Measurements from ENCODE around the gene FHL1.

FHL1 gene

GRCh38 chrX:136204571-136204970 is 57.2 kb downstream of the FHL1 start:
- WGBS, 2 experiments, result 67 to 85% methylated on average over 1 to 2 of the region's 2 CpGs
- no peaks in the 10 kb centered on the region for H3K36me3 ChIP-seq (ENCODE audit: control insufficient read depth, insufficient read depth, low read length)
- H3K27ac ChIP-seq (ENCODE audit: insufficient read depth, low read depth, low read length, poor library complexity, severe bottlenecking), result no peak overlapping the region
- no peaks in the 10 kb centered on the region for H3K27me3 ChIP-seq (ENCODE audit: control insufficient read depth, insufficient read depth, low read length, poor library complexity, severe bottlenecking)
- no peaks in the 10 kb centered on the region for H3K9me3 ChIP-seq (ENCODE audit: control insufficient read depth, low read length)
- H3K4me1 ChIP-seq (ENCODE audit: control insufficient read depth, insufficient read depth, low read length), result no peaks in the 10 kb centered on the region
- no peak overlapping the region for H3K4me3 ChIP-seq (ENCODE audit: insufficient read depth, low read depth, low read length)

DNA sequence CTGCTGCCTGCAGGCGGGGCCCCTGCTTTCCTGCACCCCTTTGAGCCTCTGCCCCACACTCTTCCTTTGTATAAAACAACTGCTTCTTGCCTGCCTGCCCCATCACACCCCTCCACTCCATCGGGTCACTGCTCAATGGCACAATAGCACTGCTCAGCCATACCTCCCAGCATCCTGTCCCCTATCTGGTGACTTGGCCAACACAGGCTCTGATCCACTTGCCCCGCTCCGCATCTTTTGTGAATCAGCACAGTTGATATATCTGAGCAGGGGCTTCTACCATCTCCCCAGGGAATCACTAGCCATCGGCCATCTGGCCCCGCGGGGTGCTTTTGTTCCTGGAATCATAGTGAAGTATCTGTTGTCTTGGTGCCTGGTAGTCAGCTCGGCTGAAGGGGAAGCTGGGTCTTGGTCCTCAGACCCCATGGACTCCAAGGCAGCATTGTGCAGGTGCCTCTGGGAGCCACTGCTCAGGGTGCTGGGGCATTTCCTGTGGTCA is 58.6 kb downstream of the FHL1 start:
- Histone ChIP-seq H3K4me1 (ENCODE audit: control insufficient read depth, insufficient read depth, low read length) (no peaks in the 10 kb centered on the region), H3K27me3 (ENCODE audit: control insufficient read depth, insufficient read depth, low read length, poor library complexity, severe bottlenecking) (no peaks in the 10 kb centered on the region), H3K4me3 (ENCODE audit: insufficient read depth, low read depth, low read length) (no peak overlapping the region), H3K36me3 (ENCODE audit: control insufficient read depth, insufficient read depth, low read length) (no peaks in the 10 kb centered on the region), H3K9me3 (ENCODE audit: control insufficient read depth, low read length) (no peaks in the 10 kb centered on the region), H3K27ac (ENCODE audit: insufficient read depth, low read depth, low read length, poor library complexity, severe bottlenecking) (no peak overlapping the region)
- WGBS, 2 experiments, result 56 to 62% methylated on average over 8 of the region's 8 CpGs

GRCh38 chrX:136206916-136207315 is 59.6 kb downstream of the FHL1 start:
- no peak overlapping the region for H3K4me3 ChIP-seq (ENCODE audit: insufficient read depth, low read depth, low read length)
- H3K4me1 ChIP-seq (ENCODE audit: control insufficient read depth, insufficient read depth, low read length), result no peaks in the 10 kb centered on the region
- no peaks in the 10 kb centered on the region for H3K9me3 ChIP-seq (ENCODE audit: control insufficient read depth, low read length)
- H3K36me3 ChIP-seq (ENCODE audit: control insufficient read depth, insufficient read depth, low read length), result no peaks in the 10 kb centered on the region
- H3K27ac ChIP-seq (ENCODE audit: insufficient read depth, low read depth, low read length, poor library complexity, severe bottlenecking), result no peak overlapping the region
- WGBS, 2 experiments, result 94 to 96% methylated on average over 3 to 5 of the region's 6 CpGs
- no peaks in the 10 kb centered on the region for H3K27me3 ChIP-seq (ENCODE audit: control insufficient read depth, insufficient read depth, low read length, poor library complexity, severe bottlenecking)

DNA sequence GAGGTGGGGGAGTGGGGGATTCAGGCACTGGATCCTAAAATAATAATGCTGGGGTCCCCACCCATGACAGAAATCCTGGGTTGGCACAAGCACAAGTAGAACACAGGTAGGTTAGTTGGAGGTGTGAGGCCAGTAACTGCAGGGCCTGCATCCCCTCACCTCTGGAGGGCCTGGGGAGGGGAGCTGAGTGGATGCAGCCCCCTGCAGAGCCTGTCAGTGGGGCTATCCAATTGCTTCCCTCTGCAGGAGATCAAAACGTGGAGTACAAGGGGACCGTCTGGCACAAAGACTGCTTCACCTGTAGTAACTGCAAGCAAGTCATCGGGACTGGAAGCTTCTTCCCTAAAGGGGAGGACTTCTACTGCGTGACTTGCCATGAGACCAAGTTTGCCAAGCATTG is 60.2 kb downstream of the FHL1 start:
- Histone ChIP-seq H3K27me3 (ENCODE audit: control insufficient read depth, insufficient read depth, low read length, poor library complexity, severe bottlenecking) (no peaks in the 10 kb centered on the region), H3K4me3 (ENCODE audit: insufficient read depth, low read depth, low read length) (no peak overlapping the region), H3K9me3 (ENCODE audit: control insufficient read depth, low read length) (no peaks in the 10 kb centered on the region), H3K36me3 (ENCODE audit: control insufficient read depth, insufficient read depth, low read length) (no peaks in the 10 kb centered on the region), H3K27ac (ENCODE audit: insufficient read depth, low read depth, low read length, poor library complexity, severe bottlenecking) (no peak overlapping the region), H3K4me1 (ENCODE audit: control insufficient read depth, insufficient read depth, low read length) (peaks cover 2% of the 10 kb centered on the region)
- WGBS, 2 experiments, result 77 to 78% methylated on average over 4 of the region's 4 CpGs

DNA sequence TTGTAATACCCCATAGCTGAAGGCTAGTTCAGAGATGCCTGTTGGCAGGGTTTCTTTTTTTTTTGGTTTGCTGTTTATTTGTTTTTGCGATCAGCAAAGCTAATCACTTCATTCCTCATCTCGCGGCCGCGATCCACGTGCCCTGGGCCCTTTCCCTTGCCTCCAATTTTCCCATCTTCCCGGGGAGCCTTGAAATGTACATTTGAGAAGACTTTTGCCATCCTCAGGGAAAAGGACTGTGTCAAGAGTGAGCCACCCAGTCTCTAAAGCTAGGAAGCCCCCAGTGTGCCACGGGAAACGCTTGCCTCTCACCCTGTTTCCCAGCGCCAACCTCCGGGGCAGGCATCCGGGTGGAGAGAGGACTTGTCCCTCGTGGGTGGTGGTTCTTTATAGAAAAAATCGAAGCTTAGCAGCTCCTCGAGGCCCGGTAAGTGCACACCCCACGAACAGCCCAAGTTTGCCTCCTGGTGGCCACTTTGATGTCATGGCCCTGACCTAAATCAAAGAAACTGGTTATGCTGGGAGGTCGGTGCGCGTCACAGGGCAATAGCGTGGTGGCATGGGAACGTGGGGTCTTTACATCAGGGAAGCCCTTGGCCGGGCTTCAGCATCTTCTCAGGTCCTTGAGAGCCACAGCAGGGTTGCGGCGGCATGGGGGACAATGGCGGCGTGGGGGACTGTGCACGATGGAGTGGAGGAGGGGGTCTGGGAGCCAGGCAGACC is 61.8 kb downstream of the FHL1 start:
- H3K27ac ChIP-seq (ENCODE audit: insufficient read depth, low read depth, low read length, poor library complexity, severe bottlenecking), result no peak overlapping the region
- WGBS, 2 experiments, result 74 to 76% methylated on average over 23 to 28 of the region's 28 CpGs
- no peaks in the 10 kb centered on the region for H3K27me3 ChIP-seq (ENCODE audit: control insufficient read depth, insufficient read depth, low read length, poor library complexity, severe bottlenecking)
- no peak overlapping the region for H3K4me3 ChIP-seq (ENCODE audit: insufficient read depth, low read depth, low read length)
- peaks cover 3% of the 10 kb centered on the region for H3K4me1 ChIP-seq (ENCODE audit: control insufficient read depth, insufficient read depth, low read length)
- H3K36me3 ChIP-seq (ENCODE audit: control insufficient read depth, insufficient read depth, low read length), result no peaks in the 10 kb centered on the region
- H3K9me3 ChIP-seq (ENCODE audit: control insufficient read depth, low read length), result no peaks in the 10 kb centered on the region

DNA sequence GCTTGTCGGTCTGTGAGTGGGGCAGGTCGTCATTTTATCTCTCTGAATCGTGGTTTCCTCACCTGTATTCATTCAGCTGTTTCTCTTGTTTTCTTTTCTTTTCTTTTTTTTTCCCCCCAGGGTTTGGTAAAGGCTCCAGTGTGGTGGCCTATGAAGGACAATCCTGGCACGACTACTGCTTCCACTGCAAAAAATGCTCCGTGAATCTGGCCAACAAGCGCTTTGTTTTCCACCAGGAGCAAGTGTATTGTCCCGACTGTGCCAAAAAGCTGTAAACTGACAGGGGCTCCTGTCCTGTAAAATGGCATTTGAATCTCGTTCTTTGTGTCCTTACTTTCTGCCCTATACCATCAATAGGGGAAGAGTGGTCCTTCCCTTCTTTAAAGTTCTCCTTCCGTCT is 62.4 kb downstream of the FHL1 start:
- peaks cover 3% of the 10 kb centered on the region for H3K4me1 ChIP-seq (ENCODE audit: control insufficient read depth, insufficient read depth, low read length)
- H3K27ac ChIP-seq (ENCODE audit: insufficient read depth, low read depth, low read length, poor library complexity, severe bottlenecking), result no peak overlapping the region
- 89 to 91% methylated on average over 9 of the region's 9 CpGs for WGBS, 2 experiments
- H3K36me3 ChIP-seq (ENCODE audit: control insufficient read depth, insufficient read depth, low read length), result no peaks in the 10 kb centered on the region
- H3K9me3 ChIP-seq (ENCODE audit: control insufficient read depth, low read length), result no peaks in the 10 kb centered on the region
- no peak overlapping the region for H3K4me3 ChIP-seq (ENCODE audit: insufficient read depth, low read depth, low read length)
- H3K27me3 ChIP-seq (ENCODE audit: control insufficient read depth, insufficient read depth, low read length, poor library complexity, severe bottlenecking), result no peaks in the 10 kb centered on the region

GRCh38 chrX:136210243-136210642 is 62.9 kb downstream of the FHL1 start:
- H3K4me3 ChIP-seq (ENCODE audit: insufficient read depth, low read depth, low read length), result no peak overlapping the region
- 86 to 88% methylated on average over 6 to 7 of the region's 7 CpGs for WGBS, 2 experiments
- H3K27ac ChIP-seq (ENCODE audit: insufficient read depth, low read depth, low read length, poor library complexity, severe bottlenecking), result no peak overlapping the region
- H3K9me3 ChIP-seq (ENCODE audit: control insufficient read depth, low read length), result no peaks in the 10 kb centered on the region
- no peaks in the 10 kb centered on the region for H3K27me3 ChIP-seq (ENCODE audit: control insufficient read depth, insufficient read depth, low read length, poor library complexity, severe bottlenecking)
- H3K4me1 ChIP-seq (ENCODE audit: control insufficient read depth, insufficient read depth, low read length), result peaks cover 3% of the 10 kb centered on the region
- H3K36me3 ChIP-seq (ENCODE audit: control insufficient read depth, insufficient read depth, low read length), result no peaks in the 10 kb centered on the region

DNA sequence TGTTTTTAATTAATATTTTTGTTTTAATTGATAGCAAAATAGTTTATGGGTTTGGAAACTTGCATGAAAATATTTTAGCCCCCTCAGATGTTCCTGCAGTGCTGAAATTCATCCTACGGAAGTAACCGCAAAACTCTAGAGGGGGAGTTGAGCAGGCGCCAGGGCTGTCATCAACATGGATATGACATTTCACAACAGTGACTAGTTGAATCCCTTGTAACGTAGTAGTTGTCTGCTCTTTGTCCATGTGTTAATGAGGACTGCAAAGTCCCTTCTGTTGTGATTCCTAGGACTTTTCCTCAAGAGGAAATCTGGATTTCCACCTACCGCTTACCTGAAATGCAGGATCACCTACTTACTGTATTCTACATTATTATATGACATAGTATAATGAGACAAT is 63.5 kb downstream of the FHL1 start:
- no peak overlapping the region for H3K4me3 ChIP-seq (ENCODE audit: insufficient read depth, low read depth, low read length)
- peaks cover 3% of the 10 kb centered on the region for H3K4me1 ChIP-seq (ENCODE audit: control insufficient read depth, insufficient read depth, low read length)
- no peaks in the 10 kb centered on the region for H3K9me3 ChIP-seq (ENCODE audit: control insufficient read depth, low read length)
- WGBS, 2 experiments, result 71 to 77% methylated on average over 4 of the region's 5 CpGs
- H3K27me3 ChIP-seq (ENCODE audit: control insufficient read depth, insufficient read depth, low read length, poor library complexity, severe bottlenecking), result no peaks in the 10 kb centered on the region
- no peak overlapping the region for H3K27ac ChIP-seq (ENCODE audit: insufficient read depth, low read depth, low read length, poor library complexity, severe bottlenecking)
- H3K36me3 ChIP-seq (ENCODE audit: control insufficient read depth, insufficient read depth, low read length), result no peaks in the 10 kb centered on the region

GRCh38 chrX:136211766-136212556 is 64.6 kb downstream of the FHL1 start:
- Histone ChIP-seq H3K9me3 (ENCODE audit: control insufficient read depth, low read length) (no peaks in the 10 kb centered on the region), H3K4me1 (ENCODE audit: control insufficient read depth, insufficient read depth, low read length) (peaks cover 3% of the 10 kb centered on the region), H3K36me3 (ENCODE audit: control insufficient read depth, insufficient read depth, low read length) (no peaks in the 10 kb centered on the region), H3K4me3 (ENCODE audit: insufficient read depth, low read depth, low read length) (no peak overlapping the region), H3K27me3 (ENCODE audit: control insufficient read depth, insufficient read depth, low read length, poor library complexity, severe bottlenecking) (no peaks in the 10 kb centered on the region), H3K27ac (ENCODE audit: insufficient read depth, low read depth, low read length, poor library complexity, severe bottlenecking) (no peak overlapping the region)
- WGBS, 2 experiments, result 70 to 73% methylated on average over 11 of the region's 11 CpGs

DNA sequence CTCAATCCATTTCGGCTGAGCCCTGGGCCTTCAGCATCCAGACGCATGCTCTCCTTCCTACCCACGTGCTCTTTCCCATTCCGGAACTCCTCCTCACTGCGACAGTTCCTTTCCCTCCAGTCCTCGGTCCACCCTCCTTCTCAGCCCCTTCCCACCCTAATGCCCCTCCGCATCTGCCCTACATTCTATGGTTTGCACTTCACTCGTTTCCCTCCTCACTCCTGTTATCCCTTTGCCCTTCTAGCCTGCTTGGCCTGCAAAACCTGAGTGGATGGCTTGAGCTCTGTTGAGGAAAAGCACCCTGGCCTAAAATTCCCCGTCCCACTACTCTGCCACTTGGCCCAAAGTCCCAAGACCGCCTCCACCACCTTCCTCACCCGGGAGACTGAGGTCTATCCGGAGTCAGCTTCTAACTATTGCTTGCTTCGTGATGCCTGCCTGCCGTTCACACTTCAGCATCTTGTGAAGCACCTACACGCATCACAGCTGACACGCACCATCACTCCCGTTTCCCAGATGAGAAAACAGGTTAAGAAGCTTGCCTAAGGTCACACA is 65.3 kb downstream of the FHL1 start:
- H3K36me3 ChIP-seq (ENCODE audit: control insufficient read depth, insufficient read depth, low read length), result no peaks in the 10 kb centered on the region
- peaks cover 3% of the 10 kb centered on the region for H3K4me1 ChIP-seq (ENCODE audit: control insufficient read depth, insufficient read depth, low read length)
- no peak overlapping the region for H3K27ac ChIP-seq (ENCODE audit: insufficient read depth, low read depth, low read length, poor library complexity, severe bottlenecking)
- H3K9me3 ChIP-seq (ENCODE audit: control insufficient read depth, low read length), result no peaks in the 10 kb centered on the region
- H3K27me3 ChIP-seq (ENCODE audit: control insufficient read depth, insufficient read depth, low read length, poor library complexity, severe bottlenecking), result no peaks in the 10 kb centered on the region
- WGBS, 2 experiments, result 91 to 93% methylated on average over 17 of the region's 17 CpGs
- no peak overlapping the region for H3K4me3 ChIP-seq (ENCODE audit: insufficient read depth, low read depth, low read length)
